Measurements from ENCODE around the gene SNX14. TPM values are rescaled to one million over a fixed set of nuclear protein-coding genes. Genes with fewer than 3 reads are reported as not detected.

Gene SNX14
- total and polyA plus RNA-seq, 7 donors, result 13.4 to 29.9 (median 17.5) TPM

- ATAC-seq (no peak), DNase-seq (no peak)
- 95 to 98% (median 98%) methylated on average over 3 of the region's 3 CpGs for WGBS, 3 donors
- no peaks in the 10 kb centered on the region for H3K27me3 ChIP-seq (ENCODE audit: insufficient read depth in 3 of 3, low read length in 2 of 3)
- H3K27ac ChIP-seq, result no peak overlapping the region
- TF ChIP-seq, protein P1, sequence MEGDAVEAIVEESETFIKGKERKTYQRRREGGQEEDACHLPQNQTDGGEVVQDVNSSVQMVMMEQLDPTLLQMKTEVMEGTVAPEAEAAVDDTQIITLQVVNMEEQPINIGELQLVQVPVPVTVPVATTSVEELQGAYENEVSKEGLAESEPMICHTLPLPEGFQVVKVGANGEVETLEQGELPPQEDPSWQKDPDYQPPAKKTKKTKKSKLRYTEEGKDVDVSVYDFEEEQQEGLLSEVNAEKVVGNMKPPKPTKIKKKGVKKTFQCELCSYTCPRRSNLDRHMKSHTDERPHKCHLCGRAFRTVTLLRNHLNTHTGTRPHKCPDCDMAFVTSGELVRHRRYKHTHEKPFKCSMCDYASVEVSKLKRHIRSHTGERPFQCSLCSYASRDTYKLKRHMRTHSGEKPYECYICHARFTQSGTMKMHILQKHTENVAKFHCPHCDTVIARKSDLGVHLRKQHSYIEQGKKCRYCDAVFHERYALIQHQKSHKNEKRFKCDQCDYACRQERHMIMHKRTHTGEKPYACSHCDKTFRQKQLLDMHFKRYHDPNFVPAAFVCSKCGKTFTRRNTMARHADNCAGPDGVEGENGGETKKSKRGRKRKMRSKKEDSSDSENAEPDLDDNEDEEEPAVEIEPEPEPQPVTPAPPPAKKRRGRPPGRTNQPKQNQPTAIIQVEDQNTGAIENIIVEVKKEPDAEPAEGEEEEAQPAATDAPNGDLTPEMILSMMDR (IDR thresholded peaks at IDR 0.05), result no peak
- H3K4me1 ChIP-seq, result no peaks in the 10 kb centered on the region
- no peak overlapping the region for H3K4me3 ChIP-seq
- H3K9me3 ChIP-seq, result no peaks in the 10 kb centered on the region
- H3K36me3 ChIP-seq (ENCODE audit: insufficient read depth in 1 of 2, low read depth in 1 of 2), result peaks cover 0 to 44% of the 10 kb centered on the region in 2 donors
- intact Hi-C loops (cut with DNase I), result no loop called here
These were observed 31.8 kb downstream of the SNX14 start for GRCh38 chr6:85561750-85562357.

- H3K27me3 ChIP-seq (ENCODE audit: insufficient read depth in 3 of 3, low read length in 2 of 3), result no peaks in the 10 kb centered on the region
- intact Hi-C loops (cut with DNase I), result no loop called here
- no peaks in the 10 kb centered on the region for H3K4me1 ChIP-seq
- ATAC-seq (no peak), DNase-seq (no peak)
- TF ChIP-seq, protein P1 (IDR thresholded peaks at IDR 0.05), result no peak
- H3K36me3 ChIP-seq (ENCODE audit: insufficient read depth in 1 of 2, low read depth in 1 of 2), result peaks cover 0 to 66% of the 10 kb centered on the region in 2 donors
- H3K9me3 ChIP-seq, result no peaks in the 10 kb centered on the region
- H3K27ac ChIP-seq, result no peak overlapping the region
- H3K4me3 ChIP-seq, result no peak overlapping the region
- WGBS, 3 donors, result 93 to 96% (median 93%) methylated on average over 3 of the region's 3 CpGs
These were observed 36.5 kb downstream of the SNX14 start for GRCh38 chr6:85556992-85557668.

- H3K4me3 ChIP-seq, result no peak overlapping the region
- TF ChIP-seq, protein P1 (IDR thresholded peaks at IDR 0.05), result no peak
- intact Hi-C loops (cut with DNase I), result no loop called here
- ATAC-seq, result no peak
- 93 to 94% (median 93%) methylated on average over 3 of the region's 3 CpGs for WGBS, 3 donors
- DNase-seq, result no peak
- H3K27me3 ChIP-seq (ENCODE audit: insufficient read depth in 3 of 3, low read length in 2 of 3), result no peaks in the 10 kb centered on the region
- peaks cover 0 to 49% of the 10 kb centered on the region in 2 donors for H3K36me3 ChIP-seq (ENCODE audit: insufficient read depth in 1 of 2, low read depth in 1 of 2)
- H3K27ac ChIP-seq, result no peak overlapping the region
- H3K4me1 ChIP-seq, result no peaks in the 10 kb centered on the region
- no peaks in the 10 kb centered on the region for H3K9me3 ChIP-seq
These were observed 41.0 kb downstream of the SNX14 start for GRCh38 chr6:85552652-85553051.

DNA sequence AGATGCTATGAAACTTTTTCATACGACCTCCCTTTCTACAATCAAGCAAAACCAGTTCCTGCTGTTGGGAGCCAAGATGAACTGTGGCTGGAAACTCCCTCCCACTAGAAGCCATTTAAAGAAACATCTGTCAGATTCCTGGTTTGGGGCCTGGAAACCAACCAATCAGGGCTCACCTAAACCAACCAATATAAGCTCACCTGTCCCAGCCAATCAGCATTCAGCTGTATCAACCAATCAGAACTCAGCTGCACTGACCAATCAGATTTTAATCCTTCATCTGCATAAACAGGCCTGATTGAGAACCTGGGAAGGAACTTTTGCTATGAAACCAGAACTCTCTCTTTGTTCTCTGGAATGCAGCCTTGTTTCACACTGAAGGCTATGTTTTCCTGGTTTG lies 42.4 kb downstream of the SNX14 start:
- ATAC-seq, result no peak
- no peaks in the 10 kb centered on the region for H3K4me1 ChIP-seq
- DNase-seq, result no peak
- H3K4me3 ChIP-seq, result no peak overlapping the region
- H3K27ac ChIP-seq, result no peak overlapping the region
- TF ChIP-seq, protein P1 (IDR thresholded peaks at IDR 0.05), result no peak
- H3K36me3 ChIP-seq (ENCODE audit: insufficient read depth in 1 of 2, low read depth in 1 of 2), result peaks cover 0 to 54% of the 10 kb centered on the region in 2 donors
- no peaks in the 10 kb centered on the region for H3K9me3 ChIP-seq
- intact Hi-C loops (cut with DNase I), result no loop called here
- WGBS, 3 donors, result 65 to 70% (median 66%) methylated on average over 1 of the region's 1 CpG
- no peaks in the 10 kb centered on the region for H3K27me3 ChIP-seq (ENCODE audit: insufficient read depth in 3 of 3, low read length in 2 of 3)

All from psoas muscle (tissue), 8 donors.